Erythroblast (primary cell): ENCODE results near the gene PTPRN2.

Experiments
- GATA1 ChIP-seq: IDR thresholded peaks from 2 replicates; pipeline ENCODE4 v1.6.1; 2011; ENCODE audit warnings: low read depth, mild to moderate bottlenecking, control low read depth, low read length, moderate library complexity
- POLR2A ChIP-seq: IDR thresholded peaks from 2 replicates; pipeline ENCODE4 v1.6.1; 2011; ENCODE audit warnings: mild to moderate bottlenecking, low read length

DNA sequence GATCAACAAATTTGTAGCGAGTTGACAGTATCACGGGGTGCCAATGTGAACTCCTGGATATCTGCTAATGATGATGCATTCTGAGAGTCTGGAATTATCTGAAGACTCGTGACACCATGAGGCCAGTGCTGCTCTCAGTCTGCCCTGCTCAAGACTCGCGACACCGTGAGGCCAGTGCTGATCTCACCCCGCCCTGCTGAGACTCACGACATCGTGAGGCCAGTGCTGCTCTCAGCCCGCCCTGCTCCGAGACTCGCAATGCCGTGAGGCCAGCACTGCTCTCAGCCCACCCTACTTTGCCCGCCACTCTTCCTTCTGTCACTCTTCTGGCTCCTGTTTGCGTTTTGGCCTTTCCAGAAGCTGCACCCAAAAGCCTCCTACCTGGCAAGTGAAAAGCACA, 411.8 kb downstream of the PTPRN2 start:
- no peak for TF ChIP-seq POLR2A
- TF ChIP-seq GATA1 = no peak
